ENCODE results near the gene MACROD2. TPM values are rescaled to one million over a fixed set of nuclear protein-coding genes. Genes with fewer than 3 reads are reported as not detected.

MACROD2 gene
- polyA plus RNA-seq, 1 experiment, result 0.47 TPM

- no peaks in the 10 kb centered on the region for H3K27me3 ChIP-seq (ENCODE audit: control insufficient read depth, insufficient read depth, low read length)
- TF ChIP-seq CTCF (IDR thresholded peaks at IDR 0.05; ENCODE audit: insufficient read depth, low read depth, low read length), result no peak
- no peak for DNase-seq (ENCODE audit: low read depth)
- CTCF ChIA-PET, result no interaction called here
- no peak overlapping the region for H3K4me3 ChIP-seq (ENCODE audit: low read depth, low read length)
- no peaks in the 10 kb centered on the region for H3K36me3 ChIP-seq (ENCODE audit: control insufficient read depth, insufficient read depth, low read length)
- POLR2A ChIA-PET, result no interaction called here
Measured at GRCh38 chr20:15166744-15167143, 1171.4 kb downstream of the MACROD2 start.

- TF ChIP-seq CTCF (IDR thresholded peaks at IDR 0.05; ENCODE audit: insufficient read depth, low read depth, low read length), result no peak
- H3K27me3 ChIP-seq (ENCODE audit: control insufficient read depth, insufficient read depth, low read length), result no peaks in the 10 kb centered on the region
- ChIA-PET POLR2A (no interaction called here), CTCF (no interaction called here)
- no peak for DNase-seq (ENCODE audit: low read depth)
- H3K4me3 ChIP-seq (ENCODE audit: low read depth, low read length), result no peak overlapping the region
- no peaks in the 10 kb centered on the region for H3K36me3 ChIP-seq (ENCODE audit: control insufficient read depth, insufficient read depth, low read length)
Measured at GRCh38 chr20:15171016-15171415, 1175.7 kb downstream of the MACROD2 start.

- ChIA-PET POLR2A (no interaction called here), CTCF (no interaction called here)
- DNase-seq (ENCODE audit: low read depth), result no peak
- Histone ChIP-seq H3K36me3 (ENCODE audit: control insufficient read depth, insufficient read depth, low read length) (no peaks in the 10 kb centered on the region), H3K4me3 (ENCODE audit: low read depth, low read length) (no peak overlapping the region), H3K27me3 (ENCODE audit: control insufficient read depth, insufficient read depth, low read length) (no peaks in the 10 kb centered on the region)
- TF ChIP-seq CTCF (IDR thresholded peaks at IDR 0.05; ENCODE audit: insufficient read depth, low read depth, low read length), result no peak
Measured at GRCh38 chr20:15176929-15177328, 1181.6 kb downstream of the MACROD2 start.

- ChIA-PET CTCF (no interaction called here), POLR2A (no interaction called here)
- Histone ChIP-seq H3K4me3 (ENCODE audit: low read depth, low read length) (no peak overlapping the region), H3K27me3 (ENCODE audit: control insufficient read depth, insufficient read depth, low read length) (no peaks in the 10 kb centered on the region), H3K36me3 (ENCODE audit: control insufficient read depth, insufficient read depth, low read length) (no peaks in the 10 kb centered on the region)
- TF ChIP-seq CTCF (IDR thresholded peaks at IDR 0.05; ENCODE audit: insufficient read depth, low read depth, low read length), result no peak
- no peak for DNase-seq (ENCODE audit: low read depth)
Measured at GRCh38 chr20:15178581-15178980, 1183.3 kb downstream of the MACROD2 start.

GRCh38 chr20:15179381-15179780 is 1184.1 kb downstream of the MACROD2 start:
- CTCF ChIA-PET, result no interaction called here

More at GRCh38 chr20:15179381-15179780, 1184.1 kb downstream of the MACROD2 start:
- Histone ChIP-seq H3K27me3 (ENCODE audit: control insufficient read depth, insufficient read depth, low read length) (no peaks in the 10 kb centered on the region), H3K4me3 (ENCODE audit: low read depth, low read length) (no peak overlapping the region), H3K36me3 (ENCODE audit: control insufficient read depth, insufficient read depth, low read length) (no peaks in the 10 kb centered on the region)
- POLR2A ChIA-PET, result no interaction called here
- no peak for DNase-seq (ENCODE audit: low read depth)
- TF ChIP-seq CTCF (IDR thresholded peaks at IDR 0.05; ENCODE audit: insufficient read depth, low read depth, low read length), result no peak

Measured in BJ (cell line).